MCF 10A (cell line): ENCODE results near the gene DHX35. TPM values are rescaled to one million over a fixed set of nuclear protein-coding genes. Genes with fewer than 3 reads are reported as not detected.

Experiments used
- BruUV-seq: library from RNA; stranded (reverse); fragments of 400-500 nt; replicated peaks from 2 replicates; lab custom pipeline; 2021; lab: Mats Ljungman, UMichigan
- CTCF ChIA-PET: fragments of 300-600 bp; sonication (Branson Sonifier 250); formaldehyde crosslinking; extraction: SDS; loops from one replicate; lab custom pipeline; 2021; ENCODE audit warnings: antibody characterized with exemption, inconsistent platforms; lab: Yijun Ruan, JAX
- POLR2A ChIA-PET: fragments of 300-600, 350-650 bp; sonication (Branson Sonifier 250); formaldehyde crosslinking; extraction: SDS; loops from one replicate; lab custom pipeline; 2020; ENCODE audit warnings: antibody characterized with exemption, inconsistent platforms; lab: Yijun Ruan, JAX
- DNase-seq: peaks from one replicate; pipeline ENCODE4 v3.0.0-alpha.2; 2018; ENCODE audit not compliant: unreplicated experiment
- H3K27ac Mint-ChIP-seq: one replicate; pipeline ENCODE4 v1.8.0; 2022; ENCODE audit warnings: mild to moderate bottlenecking, low read depth, mixed read lengths; ENCODE audit not compliant: unreplicated experiment
- H3K27me3 Mint-ChIP-seq: one replicate; pipeline ENCODE4 v1.8.0; 2022; ENCODE audit warnings: mixed read lengths; ENCODE audit not compliant: insufficient read depth, unreplicated experiment
- H3K36me3 Mint-ChIP-seq: one replicate; pipeline ENCODE4 v1.8.0; 2022; ENCODE audit warnings: mild to moderate bottlenecking, moderate library complexity, mixed read lengths; ENCODE audit not compliant: insufficient read depth, unreplicated experiment
- H3K4me1 Mint-ChIP-seq: one replicate; pipeline ENCODE4 v1.8.0; 2022; ENCODE audit warnings: mixed read lengths; ENCODE audit not compliant: insufficient read depth, unreplicated experiment
- H3K4me3 Mint-ChIP-seq: one replicate; pipeline ENCODE4 v1.8.0; 2022; ENCODE audit warnings: mild to moderate bottlenecking, moderate library complexity, mixed read lengths; ENCODE audit not compliant: unreplicated experiment
- H3K9me3 Mint-ChIP-seq: one replicate; pipeline ENCODE4 v1.8.0; 2022; ENCODE audit warnings: mixed read lengths; ENCODE audit not compliant: unreplicated experiment
- CTCF ChIP-seq: fragments of 200-600 bp; IDR thresholded peaks from one replicate; pipeline ENCODE4 v1.8.0; 2022; ENCODE audit warnings: antibody characterized with exemption, mild to moderate bottlenecking; ENCODE audit not compliant: unreplicated experiment
- intact Hi-C: fragments of 100-400 bp; cut with micrococcal nuclease; formaldehyde crosslinking; loops from 2 replicates; pipeline ENCODE4 v1.14.1; 2022
- total RNA-seq: library from RNA; stranded (reverse); gene quantifications from 2 replicates; pipeline ENCODE4 v1.2.3, GENCODE V29; 2022

Gene DHX35
- total RNA-seq, 1 experiment from 2014 or later = 7.8 TPM

GRCh38 chr20:39057911-39058310 lies 95.8 kb downstream of the DHX35 start:
- BruUV-seq = no TSS peak
- H3K27ac Mint-ChIP-seq = no peak overlapping the region
- intact Hi-C loops = no loop called here
- peaks cover 56% of the 10 kb centered on the region for H3K27me3 Mint-ChIP-seq
- no peaks in the 10 kb centered on the region for H3K9me3 Mint-ChIP-seq
- H3K4me1 Mint-ChIP-seq = no peaks in the 10 kb centered on the region
- POLR2A ChIA-PET = no interaction called here
- no peak for TF ChIP-seq CTCF
- no peak overlapping the region for H3K4me3 Mint-ChIP-seq
- H3K36me3 Mint-ChIP-seq = no peaks in the 10 kb centered on the region
- CTCF ChIA-PET = interaction anchor here (0.6 to 18.6 kb wide), 3 partner anchors 9 to 46 kb away, joined by 3 to 622 read pairs (median 3); no protein-coding TSS in a partner anchor
- DNase-seq = no peak

GRCh38 chr20:39059036-39059435 lies 96.9 kb downstream of the DHX35 start:
- DNase-seq = no peak

GRCh38 chr20:39066471-39067242 lies 104.5 kb downstream of the DHX35 start:
- BruUV-seq = no TSS peak
- no peak overlapping the region for H3K4me3 Mint-ChIP-seq
- no peak overlapping the region for H3K27ac Mint-ChIP-seq
- TF ChIP-seq CTCF = no peak
- intact Hi-C loops = no loop called here
- peaks cover 16% of the 10 kb centered on the region for H3K4me1 Mint-ChIP-seq
- ChIA-PET POLR2A (interaction anchor here (0.7 kb wide), 1 partner anchor 11 kb away, joined by 3 read pairs; no protein-coding TSS in a partner anchor), CTCF (interaction anchor here (0.9 to 15.1 kb wide), 7 partner anchors 9 to 1896 kb away, joined by 3 to 234 read pairs (median 4); no protein-coding TSS in a partner anchor)
- H3K27me3 Mint-ChIP-seq = no peaks in the 10 kb centered on the region
- DNase-seq = no peak
- H3K9me3 Mint-ChIP-seq = peaks cover 7% of the 10 kb centered on the region
- no peaks in the 10 kb centered on the region for H3K36me3 Mint-ChIP-seq

More at GRCh38 chr20:39059036-39059435, 96.9 kb downstream of the DHX35 start:
- H3K27ac Mint-ChIP-seq = no peak overlapping the region
- H3K4me1 Mint-ChIP-seq = no peaks in the 10 kb centered on the region
- no peak overlapping the region for H3K4me3 Mint-ChIP-seq
- H3K27me3 Mint-ChIP-seq = peaks cover 47% of the 10 kb centered on the region
- H3K9me3 Mint-ChIP-seq = no peaks in the 10 kb centered on the region
- TF ChIP-seq CTCF = no peak
- ChIA-PET CTCF (interaction anchor here (0.6 to 18.6 kb wide), 5 partner anchors 10 to 687 kb away, joined by 3 to 622 read pairs (median 3); partner anchors contain the start of gene DHX35), POLR2A (interaction anchor here (0.9 kb wide), 1 partner anchor 9 kb away, joined by 3 read pairs; no protein-coding TSS in a partner anchor)
- intact Hi-C loops = no loop called here
- no TSS peak for BruUV-seq
- H3K36me3 Mint-ChIP-seq = no peaks in the 10 kb centered on the region

- Mint-ChIP-seq H3K27ac (no peak overlapping the region), H3K4me3 (no peak overlapping the region), H3K9me3 (peaks cover 7% of the 10 kb centered on the region), H3K27me3 (no peaks in the 10 kb centered on the region), H3K36me3 (no peaks in the 10 kb centered on the region), H3K4me1 (peaks cover 16% of the 10 kb centered on the region)
- no peak for DNase-seq
- no TSS peak for BruUV-seq
- CTCF ChIA-PET = interaction anchor here (0.8 to 15.1 kb wide), 7 partner anchors 9 to 1895 kb away, joined by 3 to 234 read pairs (median 4); no protein-coding TSS in a partner anchor
- no peak for TF ChIP-seq CTCF
- intact Hi-C loops = no loop called here
- POLR2A ChIA-PET = interaction anchor here (0.7 kb wide), 3 partner anchors 9 to 292 kb away, joined by 3 to 4 read pairs (median 3); no protein-coding TSS in a partner anchor
Measured at GRCh38 chr20:39067526-39068216, 105.5 kb downstream of the DHX35 start.
